HG02840 (cell line): ENCODE results near the gene TNK1.

ENCODE experiments used
- ATAC-seq: cut with Tn5 transposase; IDR thresholded peaks from one replicate; pipeline ENCODE4 v1.9.1; 2021; ENCODE audit warnings: mild to moderate bottlenecking, moderate library complexity, moderate number of reproducible peaks; ENCODE audit not compliant: unreplicated experiment, low FRiP score

Gene TNK1

DNA sequence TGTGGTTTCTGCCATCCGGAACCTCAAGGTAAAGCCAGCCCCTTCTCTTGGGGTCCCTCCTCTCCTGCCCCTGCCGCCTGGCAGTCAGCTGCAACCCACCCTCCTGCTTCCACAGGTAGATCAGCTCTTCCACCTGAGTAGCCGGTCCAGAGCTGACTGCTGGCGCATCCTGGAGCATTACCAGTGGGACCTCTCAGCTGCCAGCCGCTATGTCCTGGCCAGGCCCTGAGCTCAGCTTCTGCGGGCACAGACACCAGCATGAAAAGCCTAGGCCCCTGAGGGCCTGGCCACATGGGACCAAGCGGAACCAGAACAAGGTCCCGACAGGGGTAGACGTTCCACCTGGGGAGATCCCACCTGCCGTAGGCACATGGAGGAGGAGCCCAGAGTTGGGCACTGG is 8.0 kb downstream of the TNK1 start:
- no peak for ATAC-seq

GRCh38 chr17:7389924-7390910 is 9.3 kb downstream of the TNK1 start:
- no peak for ATAC-seq

- ATAC-seq: no peak
Measured at GRCh38 chr17:7391307-7391706, 10.4 kb downstream of the TNK1 start.

DNA sequence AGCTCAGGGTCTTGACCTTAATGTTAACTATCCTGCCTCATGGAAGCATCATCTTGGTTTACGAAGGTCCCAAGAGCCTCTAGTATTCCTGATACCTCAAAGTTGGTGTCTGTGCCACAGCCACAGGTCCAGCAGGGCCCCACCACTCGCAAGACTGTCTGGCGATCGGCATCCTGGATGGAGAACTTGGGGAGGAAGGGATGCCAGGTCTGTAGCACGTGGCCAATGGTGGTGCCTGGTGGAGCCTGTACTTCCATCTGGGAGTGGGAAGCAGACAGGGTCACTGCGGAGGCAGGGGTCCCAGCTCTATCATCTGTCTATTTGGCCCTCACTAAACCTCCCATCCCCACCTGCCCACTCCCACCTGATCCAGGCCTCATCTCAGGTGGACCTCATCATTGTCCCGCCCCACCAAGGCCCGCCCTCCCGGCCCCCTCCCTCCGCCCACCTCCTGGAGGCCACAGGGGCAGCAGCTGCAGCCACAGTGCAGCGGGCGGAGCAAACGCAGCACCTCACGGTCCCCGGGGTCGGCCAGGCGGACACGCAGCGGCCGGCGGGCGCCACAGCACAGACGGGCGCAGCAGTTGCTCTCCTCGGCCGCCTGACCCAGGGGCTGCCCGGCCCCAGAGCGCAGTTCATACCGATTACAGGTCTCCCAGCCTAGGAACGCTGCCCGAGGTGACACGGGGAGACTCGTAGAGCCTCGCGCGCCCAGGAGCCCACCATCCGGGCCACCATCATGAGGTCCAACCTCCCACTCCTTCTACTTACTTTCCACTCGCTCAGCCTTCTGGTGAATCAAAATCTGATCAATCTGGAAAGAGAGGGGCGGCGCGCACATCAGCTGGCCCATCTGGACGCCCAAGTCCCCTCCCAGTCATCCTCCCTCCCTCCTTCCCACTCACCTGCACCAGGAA is 12.1 kb downstream of the TNK1 start:
- no peak for ATAC-seq

GRCh38 chr17:7393613-7394451 is 12.9 kb downstream of the TNK1 start:
- ATAC-seq: peak; percentile 42

DNA sequence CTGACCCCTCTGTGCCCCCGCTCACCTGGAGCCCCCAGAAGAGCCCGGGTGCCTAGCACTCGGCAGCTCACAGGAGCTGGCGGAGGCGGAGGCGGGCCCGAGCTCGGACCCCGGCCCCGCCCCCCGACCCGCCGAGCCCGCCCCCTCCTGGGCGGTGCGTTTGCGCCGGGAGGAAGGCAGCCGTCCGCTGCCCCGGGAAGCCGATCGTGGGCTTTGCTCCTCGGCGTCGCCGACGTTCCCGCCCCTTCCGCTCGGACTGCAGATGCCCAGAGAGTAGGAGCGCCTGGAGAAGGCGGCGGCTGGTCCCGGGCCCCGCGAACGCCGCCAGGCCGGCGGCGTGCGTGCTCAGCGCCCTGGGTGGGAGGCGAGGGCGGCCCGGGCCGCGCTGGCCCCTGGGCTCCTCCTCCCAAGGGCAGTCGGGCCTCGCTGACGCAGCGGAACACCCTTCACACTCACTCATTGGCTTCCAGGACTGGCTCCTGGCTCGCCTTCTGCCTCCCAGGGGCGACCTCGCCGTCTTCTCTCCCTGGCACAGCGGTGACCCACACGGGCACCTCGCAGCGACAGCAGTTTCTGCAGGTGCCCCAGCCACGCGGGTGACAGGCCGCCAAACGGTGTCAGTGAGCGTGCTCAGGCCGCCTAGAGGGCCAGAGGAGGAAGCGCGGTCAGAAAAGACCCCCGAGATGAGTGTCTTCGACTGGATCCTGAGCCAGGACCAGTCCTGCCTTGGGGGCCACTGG is 13.7 kb downstream of the TNK1 start, which contains the start of gene PLSCR3:
Gene PLSCR3 (minus strand): TSS at position 74 of the 740 bp plus-strand sequence. CDS start 415 bp downstream, outside the sequence.
- ATAC-seq: peak; percentile 70

DNA sequence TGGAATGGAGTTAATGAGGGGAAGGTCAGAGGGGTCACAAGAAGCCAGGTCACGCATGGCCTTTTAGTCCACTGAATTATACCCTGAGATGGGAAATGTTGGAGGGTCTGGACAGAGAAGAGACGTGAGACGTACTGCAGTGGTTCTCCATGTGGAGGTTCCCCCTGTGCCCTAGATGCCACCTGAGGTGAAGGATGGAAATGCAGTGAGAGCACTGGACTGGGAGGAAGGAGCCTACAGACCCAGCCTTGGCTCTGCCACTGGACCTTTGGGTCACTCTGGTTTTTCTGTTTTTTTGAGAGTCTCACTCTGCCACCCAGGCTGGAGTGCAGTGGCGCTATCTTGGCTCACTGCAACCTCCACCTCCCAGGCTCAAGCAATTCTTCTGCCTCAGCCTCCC is 15.3 kb downstream of the TNK1 start:
- ATAC-seq: no peak

DNA sequence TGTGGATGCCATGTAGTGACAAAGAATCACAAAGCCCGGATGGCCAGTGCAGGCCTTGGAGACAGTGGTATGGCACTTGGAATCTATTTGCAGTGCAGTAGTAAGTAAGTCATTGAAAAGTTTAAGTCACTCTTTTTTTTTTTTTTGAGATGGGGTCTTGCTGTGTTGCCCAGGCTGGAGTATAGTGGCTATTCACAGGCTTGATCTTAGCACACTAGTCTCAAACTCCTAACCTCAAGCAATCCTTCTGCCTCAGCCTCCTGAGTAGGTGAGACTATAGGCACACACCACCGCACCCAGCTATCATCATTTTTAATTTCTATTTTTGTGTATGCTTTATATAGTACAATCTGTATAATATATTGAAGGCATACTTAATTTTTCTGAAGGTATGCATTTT is 17.7 kb downstream of the TNK1 start:
- ATAC-seq: no peak

DNA sequence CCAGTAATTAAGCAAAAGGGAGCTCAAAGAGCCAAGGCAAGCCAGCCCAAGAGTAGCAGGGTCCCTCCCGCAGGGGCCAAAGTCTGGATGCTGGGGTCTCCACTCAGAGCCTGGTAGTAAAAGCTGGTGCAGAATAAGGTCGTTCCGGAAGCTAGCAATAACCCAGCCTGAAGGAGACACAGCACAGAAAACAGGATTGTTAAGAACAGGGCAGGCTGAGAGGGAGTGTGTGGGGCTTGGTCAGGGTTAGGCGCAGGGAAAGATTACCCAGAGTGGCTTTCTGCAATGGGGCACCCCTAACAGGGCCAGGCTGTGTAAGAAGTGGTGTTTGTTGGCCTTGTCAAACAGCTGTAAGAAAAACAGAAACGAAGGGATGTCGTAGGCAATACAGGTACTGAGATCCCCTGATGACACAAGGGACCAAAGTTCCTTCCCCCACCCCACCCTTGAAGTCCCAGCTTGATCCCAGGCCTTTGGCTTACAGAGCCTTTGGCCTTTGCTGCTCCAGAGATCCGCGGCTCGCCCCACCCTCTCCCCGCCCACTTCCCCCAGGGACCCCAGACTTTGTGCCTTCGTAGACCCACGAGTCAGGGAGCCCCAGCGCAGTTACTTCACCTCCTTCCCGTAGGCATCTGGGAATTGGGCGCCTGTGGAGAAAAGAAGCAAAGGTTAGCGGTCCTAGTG is 22.3 kb downstream of the TNK1 start:
- ATAC-seq: no peak

DNA sequence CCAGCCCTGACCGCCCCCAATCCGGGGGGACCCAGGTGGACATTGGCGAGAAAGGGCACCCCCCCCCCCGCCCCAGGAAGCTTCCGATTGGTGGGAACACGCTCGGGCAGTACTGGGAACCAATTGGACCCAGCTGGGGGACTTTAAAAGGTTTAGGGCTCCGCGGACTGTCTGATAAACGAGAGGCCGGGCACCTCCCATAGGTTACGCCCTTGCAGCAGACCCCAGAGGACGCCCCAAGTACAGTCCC is 22.8 kb downstream of the TNK1 start:
- ATAC-seq: no peak

GRCh38 chr17:7403977-7404736 is 23.3 kb downstream of the TNK1 start, which contains the start of gene TMEM256:
Gene TMEM256 (minus strand): TSS chr17:7404097. CDS start chr17:7404084, 13 bp downstream.
- ATAC-seq: peak; percentile 95

DNA sequence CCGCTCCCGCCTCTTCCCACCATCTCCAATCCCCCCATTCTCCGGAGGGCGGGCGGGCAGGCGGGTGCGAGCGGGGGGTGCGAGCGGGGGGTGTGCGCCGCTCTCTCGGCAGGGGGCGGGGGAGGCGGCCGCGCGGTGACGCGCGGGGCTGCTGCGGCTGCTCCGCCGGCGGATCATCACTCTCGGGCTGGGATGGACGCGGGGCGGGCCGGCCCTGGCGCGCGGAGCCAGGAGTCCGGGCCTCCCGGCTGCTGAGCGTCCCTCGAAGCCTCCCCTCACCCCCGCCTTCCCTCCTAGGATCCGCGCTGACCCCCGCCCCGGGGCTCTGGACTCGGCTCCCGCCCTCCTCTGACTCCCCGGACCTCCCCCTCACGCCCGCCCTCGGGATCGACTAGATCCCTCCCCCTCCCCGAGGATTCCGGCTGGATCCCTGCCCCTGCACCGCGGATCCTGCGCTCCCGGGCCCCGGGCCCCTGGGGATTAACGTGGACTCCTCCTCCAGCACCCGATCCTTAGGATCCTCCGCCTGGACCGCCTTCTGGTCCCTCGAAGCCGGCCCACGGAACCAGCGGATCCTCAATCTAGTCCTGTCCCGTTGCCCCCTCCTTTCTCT is 24.0 kb downstream of the TNK1 start:
- ATAC-seq: peak; percentile 5

DNA sequence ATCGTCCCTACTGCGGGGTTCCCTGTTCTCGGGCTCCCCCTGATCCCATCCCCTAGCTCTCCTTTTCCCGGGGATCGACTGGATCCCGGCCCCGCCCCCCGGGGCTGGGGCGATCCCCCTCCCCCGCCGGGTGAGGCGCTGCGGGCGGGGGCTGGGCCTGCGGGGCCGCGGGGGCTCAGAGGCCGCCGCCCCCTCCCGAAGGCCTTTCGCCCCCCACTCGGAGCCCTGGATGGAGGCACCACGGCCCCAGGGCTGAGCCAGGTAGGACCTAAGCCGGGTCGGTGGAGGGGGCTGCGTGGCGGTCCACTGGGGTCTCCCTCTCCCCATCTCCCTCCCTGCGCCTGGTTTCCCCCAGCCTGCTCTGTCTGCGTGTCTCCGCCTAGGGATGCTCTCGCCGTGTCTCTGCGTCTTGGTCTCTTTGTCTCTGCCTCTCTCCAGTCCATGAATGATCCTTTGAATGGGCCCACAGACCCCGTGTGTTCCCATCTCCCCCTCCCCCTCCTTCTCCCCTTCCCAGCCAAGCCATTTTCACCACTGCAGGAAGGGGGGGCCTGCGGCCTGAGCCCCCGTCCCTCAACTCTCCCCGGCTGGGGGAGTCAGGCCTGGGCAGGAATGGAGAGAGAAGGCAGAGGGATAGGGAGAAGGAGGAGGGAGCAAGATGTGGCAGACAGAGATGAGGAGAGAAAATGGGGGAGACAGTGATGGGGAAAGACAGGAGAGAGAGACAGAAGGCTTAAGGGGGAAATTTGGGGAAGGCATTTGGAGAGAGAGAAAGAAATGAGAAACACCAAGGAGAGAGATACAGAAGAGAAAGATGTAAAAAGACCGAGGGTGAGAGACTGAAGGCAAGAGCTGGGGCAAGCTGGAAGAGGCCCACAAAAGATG is 24.7 kb downstream of the TNK1 start:
- ATAC-seq: no peak

DNA sequence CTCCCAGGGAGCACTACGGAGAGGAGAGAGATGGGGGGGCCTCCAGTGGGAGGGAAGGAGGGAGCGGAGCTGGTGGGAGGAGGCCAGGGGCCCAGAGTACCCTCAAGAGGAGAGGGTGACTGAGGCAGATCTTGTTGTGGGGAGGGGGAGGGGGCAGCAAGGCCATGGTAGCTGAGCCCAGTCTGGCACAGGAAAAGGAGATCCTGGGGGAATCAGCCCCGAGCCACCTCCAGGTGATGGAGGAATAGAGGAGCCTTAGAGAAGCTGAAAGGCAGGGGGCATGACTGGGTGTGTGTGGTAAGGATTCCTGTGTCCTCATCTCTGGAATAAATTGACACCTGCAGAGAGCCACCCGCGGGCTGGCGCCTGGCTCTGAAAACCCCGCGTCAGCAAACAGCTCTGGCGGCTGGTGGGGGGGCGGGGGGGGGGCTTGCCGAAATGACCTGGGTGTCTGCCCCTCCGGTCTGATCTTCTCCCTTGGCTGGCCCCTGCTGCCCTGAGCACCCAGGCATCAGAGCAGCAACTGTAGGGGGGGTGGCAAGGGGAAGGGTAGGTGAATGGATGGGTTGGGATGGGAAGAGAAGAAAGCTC is 25.4 kb downstream of the TNK1 start:
- ATAC-seq: no peak

- ATAC-seq: no peak
Measured at GRCh38 chr17:7407082-7407481, 26.2 kb downstream of the TNK1 start.

- ATAC-seq: no peak
Measured at GRCh38 chr17:7407485-7408251, 26.8 kb downstream of the TNK1 start, which contains the start of gene NLGN2. Gene NLGN2 (plus strand): TSS chr17:7407845. CDS start chr17:7408256, 411 bp downstream.
